ENCODE data around the gene INTS6. TPM values are rescaled to one million over a fixed set of nuclear protein-coding genes. Genes with fewer than 3 reads are reported as not detected.

INTS6 gene
- total RNA-seq, 1 experiment from 2014 or later = 27.2 TPM

- Mint-ChIP-seq H3K27me3 (ENCODE audit: low read depth) (no peaks in the 10 kb centered on the region), H3K36me3 (peaks cover 46% of the 10 kb centered on the region), H3K9me3 (peaks cover 20% of the 10 kb centered on the region), H3K4me3 (no peak overlapping the region), H3K4me1 (peaks cover 26% of the 10 kb centered on the region), H3K27ac (no peak overlapping the region; the same call in 1 of the 2 replicates)
- no peak for ATAC-seq
- DNase-seq (ENCODE audit: low spot score) = no peak
- ChIA-PET CTCF (no interaction called here), POLR2A (no interaction called here)
- TF ChIP-seq TEAD4 (CRISPR knock-in tag; IDR thresholded peaks at IDR 0.05) = no peak
- no peak for TF ChIP-seq ZNF317 (CRISPR knock-in tag; IDR thresholded peaks at IDR 0.05; ENCODE audit: borderline replicate concordance, low read depth)
- TF ChIP-seq, protein P1, sequence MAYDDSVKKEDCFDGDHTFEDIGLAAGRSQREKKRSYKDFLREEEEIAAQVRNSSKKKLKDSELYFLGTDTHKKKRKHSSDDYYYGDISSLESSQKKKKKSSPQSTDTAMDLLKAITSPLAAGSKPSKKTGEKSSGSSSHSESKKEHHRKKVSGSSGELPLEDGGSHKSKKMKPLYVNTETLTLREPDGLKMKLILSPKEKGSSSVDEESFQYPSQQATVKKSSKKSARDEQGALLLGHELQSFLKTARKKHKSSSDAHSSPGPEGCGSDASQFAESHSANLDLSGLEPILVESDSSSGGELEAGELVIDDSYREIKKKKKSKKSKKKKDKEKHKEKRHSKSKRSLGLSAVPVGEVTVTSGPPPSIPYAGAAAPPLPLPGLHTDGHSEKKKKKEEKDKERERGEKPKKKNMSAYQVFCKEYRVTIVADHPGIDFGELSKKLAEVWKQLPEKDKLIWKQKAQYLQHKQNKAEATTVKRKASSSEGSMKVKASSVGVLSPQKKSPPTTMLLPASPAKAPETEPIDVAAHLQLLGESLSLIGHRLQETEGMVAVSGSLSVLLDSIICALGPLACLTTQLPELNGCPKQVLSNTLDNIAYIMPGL (CRISPR knock-in tag; IDR thresholded peaks at IDR 0.05) = no peak
- TF ChIP-seq MXD4 (CRISPR knock-in tag; IDR thresholded peaks at IDR 0.05; ENCODE audit: borderline replicate concordance) = no peak
- TF ChIP-seq USF1 (CRISPR knock-in tag; IDR thresholded peaks at IDR 0.05) = no peak
- TF ChIP-seq RELA (CRISPR knock-in tag; IDR thresholded peaks at IDR 0.05; ENCODE audit: borderline replicate concordance) = no peak
- TF ChIP-seq GABPB1 (CRISPR knock-in tag; IDR thresholded peaks at IDR 0.05) = no peak
- no peak for TF ChIP-seq MYBL2 (CRISPR knock-in tag; IDR thresholded peaks at IDR 0.05)
- TF ChIP-seq NR3C1 (CRISPR knock-in tag; conservative IDR thresholded peaks at IDR 0.05; ENCODE audit: low read depth) = no peak
- TF ChIP-seq EMX1 (CRISPR knock-in tag; IDR thresholded peaks at IDR 0.05) = no peak
- TF ChIP-seq ZNF138 (CRISPR knock-in tag; conservative IDR thresholded peaks at IDR 0.05) = no peak
- no peak for TF ChIP-seq ESRRA (CRISPR knock-in tag; IDR thresholded peaks at IDR 0.05; ENCODE audit: borderline replicate concordance)
- no peak for TF ChIP-seq NFYB (CRISPR knock-in tag; conservative IDR thresholded peaks at IDR 0.05; ENCODE audit: low read depth)
- no peak for TF ChIP-seq JUN (CRISPR knock-in tag; IDR thresholded peaks at IDR 0.05)
- TF ChIP-seq ZNF532 (CRISPR knock-in tag; IDR thresholded peaks at IDR 0.05; ENCODE audit: borderline replicate concordance) = no peak
- TF ChIP-seq, protein P2, sequence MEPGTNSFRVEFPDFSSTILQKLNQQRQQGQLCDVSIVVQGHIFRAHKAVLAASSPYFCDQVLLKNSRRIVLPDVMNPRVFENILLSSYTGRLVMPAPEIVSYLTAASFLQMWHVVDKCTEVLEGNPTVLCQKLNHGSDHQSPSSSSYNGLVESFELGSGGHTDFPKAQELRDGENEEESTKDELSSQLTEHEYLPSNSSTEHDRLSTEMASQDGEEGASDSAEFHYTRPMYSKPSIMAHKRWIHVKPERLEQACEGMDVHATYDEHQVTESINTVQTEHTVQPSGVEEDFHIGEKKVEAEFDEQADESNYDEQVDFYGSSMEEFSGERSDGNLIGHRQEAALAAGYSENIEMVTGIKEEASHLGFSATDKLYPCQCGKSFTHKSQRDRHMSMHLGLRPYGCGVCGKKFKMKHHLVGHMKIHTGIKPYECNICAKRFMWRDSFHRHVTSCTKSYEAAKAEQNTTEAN (CRISPR knock-in tag; IDR thresholded peaks at IDR 0.05) = no peak
- no peak for TF ChIP-seq ZNF423 (CRISPR knock-in tag; IDR thresholded peaks at IDR 0.05)
- no peak for TF ChIP-seq ZNF396 (CRISPR knock-in tag; IDR thresholded peaks at IDR 0.05; ENCODE audit: borderline replicate concordance)
These were observed 33.7 kb downstream of the INTS6 start for GRCh38 chr13:51419001-51419636.

DNA sequence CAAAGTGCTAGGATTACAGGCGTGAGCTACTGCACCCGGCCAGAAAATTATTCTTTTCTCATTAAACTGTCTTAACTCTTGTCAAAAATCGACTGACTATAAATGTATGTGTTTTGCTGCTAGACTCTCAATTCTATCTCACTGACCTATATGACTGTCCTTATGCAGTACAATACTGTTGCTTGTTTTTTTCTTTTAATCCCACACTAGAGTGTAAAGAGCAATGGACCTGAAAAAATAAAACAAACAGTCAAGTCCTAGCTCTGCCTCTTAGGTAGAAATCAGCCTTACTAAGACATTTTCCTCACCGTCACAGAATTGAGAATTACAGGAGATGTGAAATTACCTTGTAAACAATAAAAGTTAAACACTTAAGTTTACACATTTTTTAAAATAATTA is 35.1 kb downstream of the INTS6 start:
- Mint-ChIP-seq H3K4me1 (peaks cover 19% of the 10 kb centered on the region), H3K27me3 (ENCODE audit: low read depth) (no peaks in the 10 kb centered on the region), H3K4me3 (no peak overlapping the region), H3K9me3 (peaks cover 20% of the 10 kb centered on the region), H3K27ac (no peak overlapping the region), H3K36me3 (peaks cover 46% of the 10 kb centered on the region)
- TF ChIP-seq, protein P3, sequence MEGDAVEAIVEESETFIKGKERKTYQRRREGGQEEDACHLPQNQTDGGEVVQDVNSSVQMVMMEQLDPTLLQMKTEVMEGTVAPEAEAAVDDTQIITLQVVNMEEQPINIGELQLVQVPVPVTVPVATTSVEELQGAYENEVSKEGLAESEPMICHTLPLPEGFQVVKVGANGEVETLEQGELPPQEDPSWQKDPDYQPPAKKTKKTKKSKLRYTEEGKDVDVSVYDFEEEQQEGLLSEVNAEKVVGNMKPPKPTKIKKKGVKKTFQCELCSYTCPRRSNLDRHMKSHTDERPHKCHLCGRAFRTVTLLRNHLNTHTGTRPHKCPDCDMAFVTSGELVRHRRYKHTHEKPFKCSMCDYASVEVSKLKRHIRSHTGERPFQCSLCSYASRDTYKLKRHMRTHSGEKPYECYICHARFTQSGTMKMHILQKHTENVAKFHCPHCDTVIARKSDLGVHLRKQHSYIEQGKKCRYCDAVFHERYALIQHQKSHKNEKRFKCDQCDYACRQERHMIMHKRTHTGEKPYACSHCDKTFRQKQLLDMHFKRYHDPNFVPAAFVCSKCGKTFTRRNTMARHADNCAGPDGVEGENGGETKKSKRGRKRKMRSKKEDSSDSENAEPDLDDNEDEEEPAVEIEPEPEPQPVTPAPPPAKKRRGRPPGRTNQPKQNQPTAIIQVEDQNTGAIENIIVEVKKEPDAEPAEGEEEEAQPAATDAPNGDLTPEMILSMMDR (IDR thresholded peaks at IDR 0.05) = no peak
- no peak for TF ChIP-seq ZNF317 (CRISPR knock-in tag; IDR thresholded peaks at IDR 0.05; ENCODE audit: borderline replicate concordance, low read depth)
- no peak for TF ChIP-seq NR2C2 (CRISPR knock-in tag; IDR thresholded peaks at IDR 0.05)
- no peak for TF ChIP-seq NFE2L1 (CRISPR knock-in tag; IDR thresholded peaks at IDR 0.05)
- no peak for TF ChIP-seq ZNF532 (CRISPR knock-in tag; IDR thresholded peaks at IDR 0.05; ENCODE audit: borderline replicate concordance)
- DNase-seq (ENCODE audit: low spot score) = no peak
- CTCF ChIA-PET = no interaction called here
- POLR2A ChIA-PET = no interaction called here
- ATAC-seq = no peak
